ENCODE data around the gene GADD45B.
"Not testable (repeated sequence)": the region's sequence is repeated elsewhere in the genome, so short reads cannot be mapped to it uniquely, and the experiment has no call there.

Gene GADD45B

DNA sequence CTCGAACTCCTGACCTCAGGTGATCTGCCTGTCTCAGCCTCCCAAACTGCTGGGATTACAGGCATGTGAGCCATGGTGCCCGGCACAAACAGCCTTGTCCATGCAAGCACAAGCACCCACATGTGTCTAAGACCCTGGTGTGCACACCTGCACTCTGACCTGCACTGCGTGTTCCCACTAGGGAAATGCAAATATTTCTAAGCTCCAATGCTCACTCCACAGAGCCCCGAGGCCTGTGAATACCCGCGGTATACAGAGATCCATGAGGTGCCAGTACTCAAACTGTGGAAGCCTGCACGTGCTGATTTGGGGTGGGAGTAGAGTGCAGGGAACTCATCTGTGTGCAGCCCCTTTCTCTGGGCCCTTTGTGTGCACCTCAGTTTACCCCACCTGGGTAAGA is 14.7 kb downstream of the GADD45B start:
- H3K4me3 ChIP-seq (ENCODE audit: low read depth, low read length) = no peak overlapping the region
- no peak for TF ChIP-seq MYC (IDR thresholded peaks at IDR 0.05; ENCODE audit: low read depth, low read length)
- TF ChIP-seq, protein P1, sequence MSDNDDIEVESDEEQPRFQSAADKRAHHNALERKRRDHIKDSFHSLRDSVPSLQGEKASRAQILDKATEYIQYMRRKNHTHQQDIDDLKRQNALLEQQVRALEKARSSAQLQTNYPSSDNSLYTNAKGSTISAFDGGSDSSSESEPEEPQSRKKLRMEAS (IDR thresholded peaks at IDR 0.05; ENCODE audit: low read depth, low read length) = no peak
- TF ChIP-seq POLR2A (IDR thresholded peaks at IDR 0.05; ENCODE audit: extremely low read depth, insufficient read length) = no peak
- TF ChIP-seq, protein P2, sequence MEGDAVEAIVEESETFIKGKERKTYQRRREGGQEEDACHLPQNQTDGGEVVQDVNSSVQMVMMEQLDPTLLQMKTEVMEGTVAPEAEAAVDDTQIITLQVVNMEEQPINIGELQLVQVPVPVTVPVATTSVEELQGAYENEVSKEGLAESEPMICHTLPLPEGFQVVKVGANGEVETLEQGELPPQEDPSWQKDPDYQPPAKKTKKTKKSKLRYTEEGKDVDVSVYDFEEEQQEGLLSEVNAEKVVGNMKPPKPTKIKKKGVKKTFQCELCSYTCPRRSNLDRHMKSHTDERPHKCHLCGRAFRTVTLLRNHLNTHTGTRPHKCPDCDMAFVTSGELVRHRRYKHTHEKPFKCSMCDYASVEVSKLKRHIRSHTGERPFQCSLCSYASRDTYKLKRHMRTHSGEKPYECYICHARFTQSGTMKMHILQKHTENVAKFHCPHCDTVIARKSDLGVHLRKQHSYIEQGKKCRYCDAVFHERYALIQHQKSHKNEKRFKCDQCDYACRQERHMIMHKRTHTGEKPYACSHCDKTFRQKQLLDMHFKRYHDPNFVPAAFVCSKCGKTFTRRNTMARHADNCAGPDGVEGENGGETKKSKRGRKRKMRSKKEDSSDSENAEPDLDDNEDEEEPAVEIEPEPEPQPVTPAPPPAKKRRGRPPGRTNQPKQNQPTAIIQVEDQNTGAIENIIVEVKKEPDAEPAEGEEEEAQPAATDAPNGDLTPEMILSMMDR (IDR thresholded peaks at IDR 0.05; ENCODE audit: low read depth, low read length) = no peak
- DNase-seq (ENCODE audit: low read depth) = no peak

DNA sequence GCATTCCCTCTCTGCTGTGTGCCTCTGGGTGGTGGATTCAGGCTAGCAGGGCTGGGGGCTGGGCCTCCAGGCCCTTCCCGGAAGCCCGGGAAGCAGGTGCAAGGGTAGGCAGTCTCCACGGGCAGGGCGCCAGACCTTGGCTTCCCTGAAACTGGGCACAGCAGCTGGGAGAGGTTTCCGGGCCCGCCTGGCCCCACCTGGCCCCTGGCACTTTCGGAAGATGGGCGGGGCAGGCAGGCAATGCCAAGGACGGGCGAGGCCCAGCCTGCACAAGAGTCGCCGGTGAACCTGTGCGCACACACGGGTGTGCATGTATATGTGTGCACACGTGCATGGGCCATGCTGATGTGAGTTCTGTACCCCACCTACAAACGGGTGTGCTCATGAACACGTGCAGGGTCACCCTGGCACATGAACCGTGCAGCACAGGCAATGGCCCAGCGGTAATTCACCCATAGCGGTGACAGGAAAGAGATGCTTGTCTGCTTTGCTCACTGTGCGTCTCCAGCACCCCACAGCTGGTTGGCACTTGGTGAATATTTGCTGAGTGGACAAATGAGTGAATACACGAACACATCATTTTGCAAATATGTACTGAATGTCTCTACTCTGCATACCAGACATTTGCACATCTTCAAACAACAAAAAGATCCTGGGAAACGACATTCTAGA is 15.3 kb downstream of the GADD45B start:
- DNase-seq (ENCODE audit: low read depth) = no peak
- no peak overlapping the region for H3K4me3 ChIP-seq (ENCODE audit: low read depth, low read length)
- TF ChIP-seq, protein P2 (IDR thresholded peaks at IDR 0.05; ENCODE audit: low read depth, low read length) = no peak
- no peak for TF ChIP-seq POLR2A (IDR thresholded peaks at IDR 0.05; ENCODE audit: extremely low read depth, insufficient read length)
- TF ChIP-seq, protein P1 (IDR thresholded peaks at IDR 0.05; ENCODE audit: low read depth, low read length) = no peak
- no peak for TF ChIP-seq MYC (IDR thresholded peaks at IDR 0.05; ENCODE audit: low read depth, low read length)

DNA sequence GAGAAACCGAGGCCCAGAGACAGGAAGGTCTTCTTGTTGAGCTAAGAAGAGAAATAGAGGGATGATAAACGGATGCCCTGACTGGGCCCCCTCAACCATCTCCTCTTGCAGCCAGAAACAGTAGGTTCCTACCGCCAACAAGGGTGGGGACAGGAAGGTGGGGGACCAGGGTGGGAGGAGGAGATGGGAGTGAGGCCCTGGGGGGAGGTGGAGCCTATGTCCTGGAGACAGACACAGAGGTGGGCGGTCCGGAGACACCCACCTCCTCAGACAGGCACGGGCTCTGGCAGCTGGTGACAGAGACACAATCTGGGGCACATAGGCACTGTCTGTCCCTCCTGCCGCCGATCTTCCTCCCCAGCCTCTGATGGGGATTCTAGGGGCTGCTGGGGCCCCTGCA is 16.9 kb downstream of the GADD45B start:
- H3K4me3 ChIP-seq (ENCODE audit: low read depth, low read length) = no peak overlapping the region
- no peak for DNase-seq (ENCODE audit: low read depth)
- TF ChIP-seq, protein P1 (IDR thresholded peaks at IDR 0.05; ENCODE audit: low read depth, low read length) = no peak
- TF ChIP-seq MYC (IDR thresholded peaks at IDR 0.05; ENCODE audit: low read depth, low read length) = no peak
- no peak for TF ChIP-seq POLR2A (IDR thresholded peaks at IDR 0.05; ENCODE audit: extremely low read depth, insufficient read length)
- TF ChIP-seq, protein P2 (IDR thresholded peaks at IDR 0.05; ENCODE audit: low read depth, low read length) = no peak

DNA sequence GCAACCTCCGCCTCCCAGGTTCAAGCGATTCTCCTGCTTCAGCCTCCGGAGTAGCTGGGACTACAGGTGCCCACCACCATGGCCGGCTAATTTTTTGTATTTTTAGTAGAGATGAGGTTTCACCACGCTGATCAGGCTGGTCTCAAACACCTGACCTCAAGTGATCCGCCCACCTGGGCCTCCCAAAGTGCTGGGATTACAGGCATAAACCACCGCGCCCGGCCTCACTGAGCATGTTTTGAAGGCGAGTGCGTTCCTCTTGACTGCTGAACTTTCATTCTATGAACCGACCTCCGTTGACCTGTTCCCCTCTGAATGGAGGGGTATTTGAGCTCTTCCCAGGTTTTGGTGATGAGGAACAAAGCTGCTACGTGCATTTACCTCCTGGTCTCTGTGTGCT is 17.5 kb downstream of the GADD45B start:
- not testable (repeated sequence) for DNase-seq (ENCODE audit: low read depth); H3K4me3 ChIP-seq (ENCODE audit: low read depth, low read length)

DNA sequence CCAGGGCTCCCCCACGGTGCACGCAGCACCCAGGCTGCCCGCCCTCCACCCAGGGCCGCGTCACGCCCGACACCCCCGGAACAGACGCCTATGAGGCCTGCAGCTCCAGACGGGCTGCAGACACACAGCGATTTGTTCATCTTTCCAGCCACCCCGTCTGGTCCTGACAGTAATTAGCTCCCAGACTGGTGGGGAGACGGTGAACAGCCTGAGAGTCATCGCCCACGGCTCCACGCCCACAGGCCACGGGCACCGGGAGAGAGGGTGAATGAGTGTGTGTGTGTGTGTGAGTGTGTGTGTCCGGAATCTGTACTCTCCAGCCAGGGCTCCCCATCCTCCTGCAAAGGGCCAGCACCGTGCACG is 18.1 kb downstream of the GADD45B start:
- H3K4me3 ChIP-seq (ENCODE audit: low read depth, low read length) = no peak overlapping the region
- TF ChIP-seq POLR2A (IDR thresholded peaks at IDR 0.05; ENCODE audit: extremely low read depth, insufficient read length) = no peak
- TF ChIP-seq, protein P1 (IDR thresholded peaks at IDR 0.05; ENCODE audit: low read depth, low read length) = no peak
- TF ChIP-seq, protein P2 (IDR thresholded peaks at IDR 0.05; ENCODE audit: low read depth, low read length) = no peak
- TF ChIP-seq MYC (IDR thresholded peaks at IDR 0.05; ENCODE audit: low read depth, low read length) = no peak
- peak; percentile 15 for DNase-seq (ENCODE audit: low read depth)

DNA sequence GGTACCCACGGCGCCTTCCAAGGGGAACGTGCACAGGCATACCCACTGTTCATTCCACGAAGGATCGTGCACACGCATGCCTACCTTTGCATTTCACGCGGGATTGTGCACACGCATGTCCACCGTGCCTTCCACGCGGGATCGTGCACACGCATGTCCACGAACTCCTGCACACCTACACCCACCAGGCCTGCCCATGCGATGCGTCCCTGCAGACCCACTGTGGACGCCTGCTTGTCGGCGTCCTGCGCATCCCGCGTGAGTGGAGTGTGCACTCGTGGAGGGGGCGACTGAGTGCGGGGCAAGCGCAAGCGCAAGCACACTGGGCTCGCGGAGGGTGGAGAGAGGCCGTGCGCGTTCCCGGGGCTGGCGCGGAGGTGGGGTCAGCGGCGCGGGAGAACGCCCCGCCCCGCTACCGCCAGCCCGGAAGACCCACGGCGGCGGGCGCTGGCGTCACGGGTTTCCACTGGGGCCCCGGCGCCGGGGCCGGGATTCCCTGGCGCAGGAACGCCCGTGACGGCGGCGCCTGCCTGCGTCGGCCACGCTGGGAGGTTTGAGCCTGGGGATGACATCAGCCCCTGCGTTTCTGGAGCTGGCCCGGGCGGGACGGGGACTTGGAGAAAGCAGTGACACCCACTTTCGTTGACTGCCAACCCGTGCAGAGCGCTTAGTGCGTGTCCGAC is 18.7 kb downstream of the GADD45B start:
- no peak overlapping the region for H3K4me3 ChIP-seq (ENCODE audit: low read depth, low read length)
- DNase-seq (ENCODE audit: low read depth) = peak; percentile 48
- TF ChIP-seq, protein P2 (IDR thresholded peaks at IDR 0.05; ENCODE audit: low read depth, low read length) = no peak
- TF ChIP-seq, protein P1 (IDR thresholded peaks at IDR 0.05; ENCODE audit: low read depth, low read length) = no peak
- no peak for TF ChIP-seq MYC (IDR thresholded peaks at IDR 0.05; ENCODE audit: low read depth, low read length)
- TF ChIP-seq POLR2A (IDR thresholded peaks at IDR 0.05; ENCODE audit: extremely low read depth, insufficient read length) = no peak
